ENCODE measurements around the gene MORN5.

MORN5 gene

GRCh38 chr9:122144836-122145591 lies 14.7 kb upstream of the MORN5 start:
- no peak for DNase-seq

GRCh38 chr9:122145592-122145863 lies 14.2 kb upstream of the MORN5 start:
- DNase-seq, result no peak

GRCh38 chr9:122151267-122151828 lies 8.4 kb upstream of the MORN5 start:
- no peak for DNase-seq

GRCh38 chr9:122155796-122156195 lies 3.9 kb upstream of the MORN5 start:
- no peak for DNase-seq

- DNase-seq, result peak; percentile 31 to 36
These were observed 1.5 kb upstream of the MORN5 start for GRCh38 chr9:122158202-122158601.

GRCh38 chr9:122159925-122160246 lies 178 bp downstream of the MORN5 start:
- no peak for DNase-seq

- DNase-seq, result no peak
These were observed 2.7 kb downstream of the MORN5 start for GRCh38 chr9:122162415-122162814.

- DNase-seq, result no peak
These were observed 4.6 kb downstream of the MORN5 start for GRCh38 chr9:122164286-122164685.

- DNase-seq, result no peak
These were observed 8.6 kb downstream of the MORN5 start for GRCh38 chr9:122168356-122168755.

- DNase-seq, result no peak
These were observed 12.4 kb downstream of the MORN5 start for GRCh38 chr9:122172131-122172530.

- DNase-seq, result no peak
These were observed 14.0 kb downstream of the MORN5 start for GRCh38 chr9:122173670-122174069.

GRCh38 chr9:122176916-122177315 lies 17.2 kb downstream of the MORN5 start:
- no peak for DNase-seq

GRCh38 chr9:122179054-122179689 lies 19.5 kb downstream of the MORN5 start:
- no peak for DNase-seq

GRCh38 chr9:122179690-122180074 lies 20.0 kb downstream of the MORN5 start:
- DNase-seq, result no peak

- no peak for DNase-seq
These were observed 20.9 kb downstream of the MORN5 start for GRCh38 chr9:122180633-122181032.

GRCh38 chr9:122183501-122183900 lies 23.8 kb downstream of the MORN5 start:
- no peak for DNase-seq

GRCh38 chr9:122184551-122184950 lies 24.8 kb downstream of the MORN5 start:
- DNase-seq, result no peak

GRCh38 chr9:122186301-122186700 lies 26.6 kb downstream of the MORN5 start:
- DNase-seq, result no peak

- DNase-seq, result no peak
These were observed 27.2 kb downstream of the MORN5 start for GRCh38 chr9:122186777-122187470.

GRCh38 chr9:122188369-122188768 lies 28.7 kb downstream of the MORN5 start:
- DNase-seq, result no peak

- peak in 1 of 2 donors; percentile 10 for DNase-seq
These were observed 31.1 kb downstream of the MORN5 start for GRCh38 chr9:122190597-122191381.

- no peak for DNase-seq
These were observed 31.9 kb downstream of the MORN5 start for GRCh38 chr9:122191584-122191983.

- no peak for DNase-seq
These were observed 32.7 kb downstream of the MORN5 start for GRCh38 chr9:122192261-122192875.
